H1 (cell line): Measurements from ENCODE around the gene NECTIN2. TPM values are rescaled to one million over a fixed set of nuclear protein-coding genes. Genes with fewer than 3 reads are reported as not detected.

ENCODE experiments used
- CTCF ChIA-PET: fragments of 300-600 bp; sonication (Branson Sonifier 250); formaldehyde crosslinking; loops from one replicate; lab custom pipeline; 2021; ENCODE audit not compliant: partially characterized antibody; lab: Charles Lee
- POLR2A ChIA-PET: fragments of 300-600 bp; sonication (Branson Sonifier 250); formaldehyde crosslinking; loops from one replicate; lab custom pipeline; 2021; ENCODE audit warnings: inconsistent platforms; ENCODE audit not compliant: partially characterized antibody; lab: Charles Lee
- DNase-seq, 2 experiments: peaks; one replicate each; pipeline versions ENCODE4 v3.0.0 to v3.0.0-alpha.2; 2010 to 2022; ENCODE audit warnings: low spot score in 2 of 2, low read depth in 1 of 2, mixed read lengths in 1 of 2
- FAIRE-seq: peaks from 2 replicates; lab custom pipeline; 2011; peaks lifted over from hg19 to GRCh38; lab: Jason Lieb, UNC
- H2AFZ ChIP-seq: 2 replicates; pipeline ENCODE4 v1.8.1; 2012; ENCODE audit warnings: low read length, inconsistent platforms
- H2AK5ac ChIP-seq: 2 replicates; pipeline ENCODE4 v1.6.1; 2013; ENCODE audit warnings: low read depth, low read length
- H2BK120ac ChIP-seq: replicated peaks from 2 replicates; pipeline ENCODE3; 2013; ENCODE audit warnings: low read depth, low read length, inconsistent platforms
- H2BK12ac ChIP-seq: 2 replicates; pipeline ENCODE4 v1.6.1; 2013; ENCODE audit warnings: low read depth, low read length
- H2BK15ac ChIP-seq: 2 replicates; pipeline ENCODE4 v1.6.1; 2013; ENCODE audit warnings: low read length
- H2BK20ac ChIP-seq: 2 replicates; pipeline ENCODE4 v1.6.1; 2013; ENCODE audit warnings: low read length
- H2BK5ac ChIP-seq: 2 replicates; pipeline ENCODE4 v1.6.1; 2013; ENCODE audit warnings: low read depth, low read length
- H3K14ac ChIP-seq: 2 replicates; pipeline ENCODE4 v1.6.1; 2013; ENCODE audit warnings: inconsistent platforms; ENCODE audit not compliant: insufficient read length
- H3K18ac ChIP-seq: 2 replicates; pipeline ENCODE4 v1.6.1; 2013; ENCODE audit warnings: low read length; ENCODE audit errors: extremely low read depth
- H3K23ac ChIP-seq: 2 replicates; pipeline ENCODE4 v1.6.1; 2013; ENCODE audit warnings: inconsistent platforms; ENCODE audit not compliant: insufficient read length
- H3K23me2 ChIP-seq: 2 replicates; pipeline ENCODE4 v1.6.1; 2013; ENCODE audit warnings: low read depth, low read length
- H3K27ac ChIP-seq: 2 replicates; pipeline ENCODE4 v1.6.1; 2011; ENCODE audit warnings: low read depth, low read length, inconsistent platforms
- H3K27me3 ChIP-seq, 4 experiments: replicated peaks in 1 of 4; 1 replicate in 1 of 4; 2 replicates in 3 of 4; pipeline versions ENCODE4 v1.6.1 to v1.8.1; 2011 to 2013; ENCODE audit warnings: low read length in 3 of 4, mild to moderate bottlenecking in 3 of 4, inconsistent platforms in 2 of 4, mixed read lengths in 2 of 4, moderate library complexity in 1 of 4; ENCODE audit not compliant: control insufficient read depth in 3 of 4, insufficient read depth in 3 of 4; ENCODE audit errors: extremely low read depth in 1 of 4
- H3K36me3 ChIP-seq, 4 experiments: 2 replicates each; pipeline versions ENCODE4 v1.6.1 to v1.8.1; 2011 to 2013; ENCODE audit warnings: mild to moderate bottlenecking in 4 of 4, low read length in 3 of 4, moderate library complexity in 2 of 4, control low read depth in 1 of 4, inconsistent platforms in 1 of 4; ENCODE audit not compliant: insufficient read depth in 4 of 4, control insufficient read depth in 2 of 4
- H3K4ac ChIP-seq: replicated peaks from 2 replicates; pipeline ENCODE3; 2013; ENCODE audit warnings: low read length, low read depth, mixed read lengths, inconsistent platforms; ENCODE audit not compliant: insufficient read length
- H3K4me1 ChIP-seq, 4 experiments: replicated peaks in 1 of 4; 1 replicate in 1 of 4; 2 replicates in 3 of 4; pipeline versions ENCODE4 v1.6.1 to v1.8.1; 2011 to 2013; ENCODE audit warnings: low read length in 3 of 4, inconsistent platforms in 2 of 4, mixed read lengths in 1 of 4; ENCODE audit not compliant: insufficient read depth in 4 of 4, control insufficient read depth in 3 of 4
- H3K4me2 ChIP-seq, 2 experiments: 2 replicates each; pipeline versions ENCODE4 v1.6.1 to v1.8.1; 2011 to 2013; ENCODE audit warnings: low read depth in 2 of 2, low read length in 2 of 2, control low read depth in 1 of 2, inconsistent platforms in 1 of 2, mild to moderate bottlenecking in 1 of 2; ENCODE audit not compliant: insufficient read depth in 1 of 2
- H3K4me3 ChIP-seq, 4 experiments: fragments of 200-600, 300-600 bp in 1 of 4; sonication (generic), shearing (Covaris generic), sonication (Bioruptor Twin) in 1 of 4; 2 replicates each; pipeline versions ENCODE4 v1.5.1 to v1.8.1; 2011 to 2016; ENCODE audit warnings: low read length in 4 of 4, low read depth in 3 of 4, control low read depth in 2 of 4, inconsistent platforms in 2 of 4, mild to moderate bottlenecking in 2 of 4, mixed read lengths in 1 of 4, moderate library complexity in 1 of 4; ENCODE audit not compliant: insufficient read depth in 2 of 4; ENCODE audit errors: extremely low read depth in 1 of 4
- H3K56ac ChIP-seq: replicated peaks from 2 replicates; pipeline ENCODE3; 2013; ENCODE audit warnings: low read depth, mild to moderate bottlenecking, mixed read lengths, low read length, inconsistent platforms; ENCODE audit not compliant: insufficient read length
- H3K79me1 ChIP-seq: 2 replicates; pipeline ENCODE4 v1.6.1; 2013; ENCODE audit warnings: low read depth, low read length, control low read depth
- H3K79me2 ChIP-seq, 2 experiments: 2 replicates each; pipeline versions ENCODE4 v1.6.1 to v1.8.1; 2012 to 2013; ENCODE audit warnings: low read length in 2 of 2, mild to moderate bottlenecking in 2 of 2, inconsistent platforms in 1 of 2; ENCODE audit not compliant: insufficient read depth in 2 of 2, control insufficient read depth in 1 of 2
- H3K9ac ChIP-seq, 4 experiments: replicated peaks in 1 of 4; 1 replicate in 1 of 4; 2 replicates in 3 of 4; pipeline versions ENCODE4 v1.6.1 to v1.8.1; 2011 to 2013; ENCODE audit warnings: low read depth in 3 of 4, low read length in 3 of 4, control low read depth in 2 of 4, mild to moderate bottlenecking in 2 of 4, moderate library complexity in 2 of 4, inconsistent platforms in 1 of 4; ENCODE audit errors: extremely low read depth in 1 of 4
- H3K9me3 ChIP-seq, 2 experiments: 2 replicates each; pipeline versions ENCODE4 v1.6.1 to v1.8.1; 2012 to 2013; ENCODE audit warnings: mild to moderate bottlenecking in 2 of 2, moderate library complexity in 2 of 2, control low read depth in 1 of 2, inconsistent platforms in 1 of 2, low read depth in 1 of 2, low read length in 1 of 2, mixed read lengths in 1 of 2; ENCODE audit not compliant: insufficient read depth in 2 of 2
- H4K20me1 ChIP-seq, 2 experiments: replicated peaks in 1 of 2; 2 replicates each; pipeline versions ENCODE3 to v1.8.1; 2011 to 2013; ENCODE audit warnings: inconsistent platforms in 2 of 2, low read length in 2 of 2, mild to moderate bottlenecking in 1 of 2; ENCODE audit not compliant: insufficient read depth in 2 of 2, control insufficient read depth in 1 of 2
- H4K5ac ChIP-seq: 2 replicates; pipeline ENCODE4 v1.6.1; 2013; ENCODE audit warnings: low read length, low read depth, mixed read lengths, inconsistent platforms; ENCODE audit not compliant: insufficient read length
- H4K8ac ChIP-seq: 2 replicates; pipeline ENCODE4 v1.8.0; 2013; ENCODE audit warnings: mild to moderate bottlenecking, moderate library complexity, low read length, inconsistent platforms; ENCODE audit not compliant: insufficient read depth; ENCODE audit errors: extremely low read depth
- H4K91ac ChIP-seq: replicated peaks from 2 replicates; pipeline ENCODE3; 2013; ENCODE audit warnings: low read length, mixed read lengths, inconsistent platforms; ENCODE audit not compliant: insufficient read length
- ASH2L ChIP-seq: fragments of 200-600, 300-600 bp; sonication (generic); IDR thresholded peaks from one replicate; pipeline ENCODE4 v1.7.1; 2017; ENCODE audit warnings: low read length
- BACH1 ChIP-seq: IDR thresholded peaks from 2 replicates; pipeline ENCODE4 v1.6.1; 2012; ENCODE audit warnings: low read length, improper control_type of control experiment
- BCL11A ChIP-seq, 2 experiments: IDR thresholded peaks; one replicate each; pipeline ENCODE4 v1.6.1; 2011; ENCODE audit warnings: low read depth in 2 of 2, low read length in 2 of 2, mild to moderate bottlenecking in 2 of 2
- CEBPB ChIP-seq: IDR thresholded peaks from 2 replicates; pipeline ENCODE4 v1.6.1; 2012; ENCODE audit warnings: low read depth, low read length
- FOSL1 ChIP-seq: IDR thresholded peaks from 2 replicates; pipeline ENCODE4 v1.6.1; 2011; ENCODE audit warnings: mild to moderate bottlenecking, low read depth, low read length, moderate library complexity; ENCODE audit not compliant: insufficient read depth
- GTF2F1 ChIP-seq: IDR thresholded peaks from 2 replicates; pipeline ENCODE4 v1.6.1; 2012; ENCODE audit warnings: low read depth, low read length, improper control_type of control experiment, borderline replicate concordance
- JUN ChIP-seq: IDR thresholded peaks from 2 replicates; pipeline ENCODE4 v1.6.1; 2011; ENCODE audit warnings: low read depth, mild to moderate bottlenecking, improper control_type of control experiment, low read length
- NANOG ChIP-seq: IDR thresholded peaks from 2 replicates; pipeline ENCODE4 v1.6.1; 2011; ENCODE audit warnings: low read length, low read depth, mild to moderate bottlenecking, inconsistent platforms; ENCODE audit not compliant: insufficient read depth, poor library complexity, severe bottlenecking
- POLR2AphosphoS5 ChIP-seq: IDR thresholded peaks from 2 replicates; pipeline ENCODE4 v1.6.1; 2011; ENCODE audit warnings: low read depth, low read length
- RNF2 ChIP-seq: fragments of 200-900, 300-1000 bp; sonication (generic); IDR thresholded peaks from 2 replicates; pipeline ENCODE4 v1.7.1; 2016; ENCODE audit warnings: borderline replicate concordance, low read depth, mild to moderate bottlenecking, antibody characterized with exemption, low read length; ENCODE audit not compliant: poor library complexity, severe bottlenecking; ENCODE audit errors: missing control alignments
- RXRA ChIP-seq: IDR thresholded peaks from 2 replicates; pipeline ENCODE4 v1.6.1; 2011; ENCODE audit warnings: low read depth, mild to moderate bottlenecking, low read length, moderate library complexity; ENCODE audit not compliant: insufficient read depth
- TEAD4 ChIP-seq: IDR thresholded peaks from 2 replicates; pipeline ENCODE4 v1.6.1; 2012; ENCODE audit warnings: low read depth, low read length, inconsistent platforms, mixed read lengths
- WGBS, 2 experiments: shearing (Covaris generic) in 1 of 2; methylation state at CpG; one replicate each; pipeline versions ENCODE4 v1.1.6 to v1.1.7; 2013 to 2015; ENCODE audit warnings: low lambda C conversion rate in 2 of 2, mixed read lengths in 2 of 2, inconsistent platforms in 1 of 2, low coverage in 1 of 2, missing lambda C conversion rate in 1 of 2; ENCODE audit not compliant: insufficient replicate concordance in 2 of 2, insufficient coverage in 1 of 2, insufficient read length in 1 of 2; ENCODE audit errors: extremely low coverage in 1 of 2, missing lambda C conversion rate in 1 of 2; 5-methylcytosine and 5-hydroxymethylcytosine counted together
- polyA plus RNA-seq, 7 experiments: library from polyadenylated mRNA; depleted of rRNA in 3 of 7; stranded (reverse) in 5 of 7; unstranded in 2 of 7; fragments of >200 nt in 5 of 7; fragments of 200-250 nt in 2 of 7; gene quantifications; 1 replicate in 5 of 7; 2 replicates in 1 of 7; 4 replicates in 1 of 7; pipeline versions ENCODE4 v1.2.1 to v1.2.3, GENCODE V29; 2011 to 2013; ENCODE audit warnings: missing spikeins in 2 of 7, mixed read lengths in 2 of 7
- total RNA-seq: library from RNA; stranded (reverse); fragmentation: NEBNext Ultra II Directional; extraction: Animal tissue kit (Norgen Biotek cat#: 25700); gene quantifications from 2 replicates; pipeline ENCODE4 v1.2.1, GENCODE V29; 2021

NECTIN2 gene
- total and polyA plus RNA-seq, 2 of the 8 experiments (the other 6 are each of a cell fraction or from before 2014, with no cell fraction given): 184 to 237 TPM

DNA sequence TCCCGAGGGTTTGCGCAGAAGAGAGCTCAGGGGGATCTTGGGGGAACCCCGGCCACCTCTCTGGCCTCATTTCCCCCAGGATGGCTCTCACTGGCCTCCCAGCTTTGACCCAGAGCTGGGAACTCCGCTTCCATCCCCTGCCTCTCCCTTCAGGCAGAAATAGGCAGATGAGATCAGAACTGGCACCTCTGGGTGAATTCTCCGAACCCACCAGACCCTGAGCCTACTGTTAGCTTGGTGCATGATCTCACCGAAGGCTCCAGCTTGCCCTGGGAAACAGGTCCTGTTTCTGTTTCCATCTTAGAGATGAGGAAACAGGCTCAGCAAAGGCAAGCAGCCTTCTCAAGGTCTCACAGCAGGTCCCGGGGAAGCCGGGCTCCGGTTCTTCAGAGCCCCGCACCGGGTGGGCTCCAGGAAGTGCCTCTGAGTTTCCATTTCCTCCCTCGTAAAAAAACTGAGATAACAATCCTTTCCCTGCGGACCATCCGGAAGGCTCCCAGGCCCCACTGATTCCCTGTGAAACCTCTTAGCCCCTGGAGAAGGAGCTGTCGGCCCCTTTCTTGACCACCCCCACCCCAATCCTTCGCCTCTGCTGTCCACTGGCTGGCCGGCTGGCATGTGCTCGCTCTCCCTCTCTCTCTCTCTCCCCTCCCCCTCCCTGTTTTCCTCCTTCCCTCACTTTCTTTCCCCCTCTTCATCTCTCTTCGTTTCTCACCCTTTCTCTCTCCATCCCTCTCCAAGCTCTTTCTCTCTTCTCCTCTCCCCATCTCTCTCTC lies 2.1 kb downstream of the NECTIN2 start:
- Histone ChIP-seq H4K8ac (no peak overlapping the region), H3K4me1 (peaks cover 14 to 24% (median 16%) of the 10 kb centered on the region in 4 experiments), H3K14ac (no peak overlapping the region), H3K4me2 (peak overlapping the region; percentile 85 to 95), H3K27ac (peak overlapping the region; percentile 43), H3K79me2 (peaks cover 19 to 62% of the 10 kb centered on the region in 2 experiments), H4K20me1 (peaks cover 23 to 27% of the 10 kb centered on the region in 2 experiments), H2BK120ac (peak overlapping the region; percentile 25), H3K56ac (peak overlapping the region; percentile 60), H2BK5ac (peak overlapping the region; percentile 88), H3K18ac (peak overlapping the region; percentile 96), H3K9me3 (no peaks in the 10 kb centered on the region), H2AFZ (no peak overlapping the region), H4K91ac (peak overlapping the region; percentile 85), H2BK12ac (no peak overlapping the region; the same call in 1 of the 2 replicates), H3K23ac (no peak overlapping the region), H3K79me1 (peaks cover 13% of the 10 kb centered on the region), H3K9ac (peak overlapping the region; percentile 36 to 90 (median 82); a peak in 6 of 7 replicates), H2BK15ac (no peak overlapping the region), H2AK5ac (no peak overlapping the region), H4K5ac (peak overlapping the region; percentile 58), H3K4me3 (peak overlapping the region; percentile 77 to 98 (median 92)), H3K27me3 (no peaks in the 10 kb centered on the region), H3K36me3 (no peaks in the 10 kb centered on the region), H3K23me2 (peaks cover 18% of the 10 kb centered on the region), H3K4ac (no peak overlapping the region), H2BK20ac (no peak overlapping the region)
- CTCF ChIA-PET: interaction anchor here (0.5 to 2.5 kb wide), 20 partner anchors 12 to 1073 kb away, joined by 3 to 10 read pairs (median 3); partner anchors contain the start of genes CBLC and RELB
- POLR2A ChIA-PET: interaction anchor here (0.6 to 6.6 kb wide), 37 partner anchors 10 to 231 kb away, joined by 3 to 65 read pairs (median 5); partner anchors contain the start of genes APOE, BCAM, CLASRP and CLPTM1
- 1% methylated on average over 19 of the region's 19 CpGs; no CpG with 5 or more reads in 1 of the 2 experiments for WGBS, 2 experiments
- DNase-seq (peak in 1 of 2 experiments; percentile 66), FAIRE-seq (no peak)
- TF ChIP-seq RNF2 (no peak), FOSL1 (no peak), BACH1 (no peak), TEAD4 (0 out of 2 replicates have a peak, but pooled peaks have one; percentile 8), BCL11A (IDR thresholded peaks at IDR 0.05; ENCODE audit: low read depth in 2 of 2, low read length in 2 of 2) (no peak), GTF2F1 (no peak), JUN (no peak), CEBPB (no peak), ASH2L (peak; percentile 96), NANOG (no peak), POLR2AphosphoS5 (peak; percentile 48), RXRA (no peak)
